ENCODE results near the gene MGAT4C. TPM values are rescaled to one million over a fixed set of nuclear protein-coding genes. Genes with fewer than 3 reads are reported as not detected.

Gene MGAT4C
- total and polyA plus RNA-seq, 2 donors from 2014 or later = 0.16 TPM; not detected in 1

DNA sequence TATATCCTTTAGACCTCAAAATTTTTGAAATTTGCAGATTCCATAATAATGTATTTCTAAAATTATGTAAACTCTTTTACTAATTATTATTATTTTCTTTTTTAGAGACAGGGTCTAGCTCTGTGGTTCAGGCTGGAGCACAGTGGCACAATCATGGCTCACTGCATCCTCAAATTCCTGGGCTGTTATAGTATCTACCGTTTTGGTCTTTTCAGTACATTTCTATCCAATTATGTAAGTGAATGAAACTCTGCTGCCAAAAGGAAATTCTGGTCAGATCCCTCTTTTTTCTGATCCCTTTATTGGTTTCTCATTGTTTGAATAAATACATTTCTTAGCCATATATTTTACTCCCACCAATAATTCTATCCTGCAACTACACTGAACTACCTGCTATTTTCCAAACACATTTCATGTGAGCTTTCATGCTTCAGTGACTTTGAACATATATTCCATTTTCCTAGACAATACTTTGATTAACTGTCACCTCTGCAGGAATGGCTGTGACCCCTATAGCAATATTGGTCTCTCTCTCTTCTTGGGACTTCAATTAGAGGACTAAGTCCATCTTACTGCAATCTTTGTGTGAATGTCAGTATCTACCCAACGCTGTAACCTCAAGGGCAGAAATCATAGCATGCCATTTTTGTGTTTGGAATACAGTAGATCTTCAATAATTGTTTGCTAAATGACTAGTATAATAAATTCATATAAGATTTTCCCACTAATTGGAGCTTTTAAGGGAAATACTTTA, 198.9 kb downstream of the MGAT4C start:
- DNase-seq (no peak), FAIRE-seq (no peak)
- H3K4me1 ChIP-seq (ENCODE audit: control insufficient read depth in 2 of 3, insufficient read depth in 2 of 3, low read depth in 1 of 3, low read length in 3 of 3) = no peaks in the 10 kb centered on the region
- H3K9me3 ChIP-seq (ENCODE audit: control insufficient read depth in 2 of 3, insufficient read depth in 1 of 3, low read length in 3 of 3) = no peaks in the 10 kb centered on the region
- intact Hi-C loops (cut with DNase I) = no loop called here
- H3K4me3 ChIP-seq (ENCODE audit: low read length in 3 of 3) = no peak overlapping the region
- H3K27ac ChIP-seq (ENCODE audit: low read depth in 2 of 2, low read length in 2 of 2) = no peak overlapping the region
- no peaks in the 10 kb centered on the region for H3K27me3 ChIP-seq (ENCODE audit: control insufficient read depth, insufficient read depth, low read length)
- no peak overlapping the region for H3K9ac ChIP-seq (ENCODE audit: low read length in 3 of 3)
- no peaks in the 10 kb centered on the region for H3K36me3 ChIP-seq (ENCODE audit: control insufficient read depth in 2 of 3, insufficient read depth in 3 of 3, low read length in 3 of 3)
- TF ChIP-seq, protein P1, sequence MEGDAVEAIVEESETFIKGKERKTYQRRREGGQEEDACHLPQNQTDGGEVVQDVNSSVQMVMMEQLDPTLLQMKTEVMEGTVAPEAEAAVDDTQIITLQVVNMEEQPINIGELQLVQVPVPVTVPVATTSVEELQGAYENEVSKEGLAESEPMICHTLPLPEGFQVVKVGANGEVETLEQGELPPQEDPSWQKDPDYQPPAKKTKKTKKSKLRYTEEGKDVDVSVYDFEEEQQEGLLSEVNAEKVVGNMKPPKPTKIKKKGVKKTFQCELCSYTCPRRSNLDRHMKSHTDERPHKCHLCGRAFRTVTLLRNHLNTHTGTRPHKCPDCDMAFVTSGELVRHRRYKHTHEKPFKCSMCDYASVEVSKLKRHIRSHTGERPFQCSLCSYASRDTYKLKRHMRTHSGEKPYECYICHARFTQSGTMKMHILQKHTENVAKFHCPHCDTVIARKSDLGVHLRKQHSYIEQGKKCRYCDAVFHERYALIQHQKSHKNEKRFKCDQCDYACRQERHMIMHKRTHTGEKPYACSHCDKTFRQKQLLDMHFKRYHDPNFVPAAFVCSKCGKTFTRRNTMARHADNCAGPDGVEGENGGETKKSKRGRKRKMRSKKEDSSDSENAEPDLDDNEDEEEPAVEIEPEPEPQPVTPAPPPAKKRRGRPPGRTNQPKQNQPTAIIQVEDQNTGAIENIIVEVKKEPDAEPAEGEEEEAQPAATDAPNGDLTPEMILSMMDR (IDR thresholded peaks at IDR 0.05; ENCODE audit: borderline replicate concordance, extremely low read depth, insufficient read depth) = no peak

DNA sequence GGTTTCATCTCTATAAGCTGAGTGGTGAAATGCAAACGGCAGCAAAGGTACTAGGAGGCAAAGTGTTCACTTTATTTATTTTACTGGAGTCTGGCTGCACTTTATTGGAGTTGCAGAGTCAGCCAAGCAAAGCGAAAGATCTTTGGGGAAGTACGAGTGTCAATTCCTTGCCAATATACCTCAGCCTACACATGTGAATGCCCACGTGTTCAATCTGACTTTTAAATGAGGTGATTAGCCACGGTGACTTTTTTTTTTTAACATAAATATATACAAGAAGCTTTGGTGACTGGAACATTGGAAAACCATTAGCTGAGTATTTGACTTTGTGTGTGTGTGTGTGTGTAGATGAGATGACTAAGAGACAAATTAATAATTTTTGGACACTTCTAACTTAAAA, 203.3 kb downstream of the MGAT4C start:
- FAIRE-seq = no peak
- Histone ChIP-seq H3K4me3 (ENCODE audit: low read length in 3 of 3) (no peak overlapping the region), H3K27ac (ENCODE audit: low read depth in 2 of 2, low read length in 2 of 2) (no peak overlapping the region), H3K9ac (ENCODE audit: low read length in 3 of 3) (no peak overlapping the region), H3K9me3 (ENCODE audit: control insufficient read depth in 2 of 3, insufficient read depth in 1 of 3, low read length in 3 of 3) (no peaks in the 10 kb centered on the region), H3K27me3 (ENCODE audit: control insufficient read depth, insufficient read depth, low read length) (no peaks in the 10 kb centered on the region), H3K36me3 (ENCODE audit: control insufficient read depth in 2 of 3, insufficient read depth in 3 of 3, low read length in 3 of 3) (no peaks in the 10 kb centered on the region), H3K4me1 (ENCODE audit: control insufficient read depth in 2 of 3, insufficient read depth in 2 of 3, low read depth in 1 of 3, low read length in 3 of 3) (no peaks in the 10 kb centered on the region)
- intact Hi-C loops (cut with DNase I) = no loop called here
- peak in 1 of 5 donors; percentile 3 for DNase-seq
- TF ChIP-seq, protein P1 (IDR thresholded peaks at IDR 0.05; ENCODE audit: borderline replicate concordance, extremely low read depth, insufficient read depth) = no peak

DNA sequence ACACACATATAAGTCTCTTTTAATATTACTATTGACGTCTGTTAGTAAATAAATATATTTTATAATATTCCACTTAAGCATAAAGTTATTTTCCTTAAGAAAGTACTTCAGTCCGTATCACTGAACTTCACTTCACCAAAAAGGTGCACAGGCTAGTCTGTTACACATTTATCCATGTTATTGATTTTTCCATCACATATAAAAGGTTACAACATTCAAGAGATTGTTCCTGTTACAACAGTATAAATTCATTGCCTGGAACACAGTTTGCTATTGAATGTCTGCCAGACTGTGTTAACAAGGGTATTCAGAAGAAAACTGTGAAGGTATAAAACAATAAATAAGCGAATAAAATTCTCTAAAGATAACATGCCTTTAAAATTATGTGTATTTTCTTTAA, 206.2 kb downstream of the MGAT4C start:
- FAIRE-seq (no peak), DNase-seq (no peak)
- intact Hi-C loops (cut with DNase I) = no loop called here
- no peaks in the 10 kb centered on the region for H3K9me3 ChIP-seq (ENCODE audit: control insufficient read depth in 2 of 3, insufficient read depth in 1 of 3, low read length in 3 of 3)
- no peak overlapping the region for H3K9ac ChIP-seq (ENCODE audit: low read length in 3 of 3)
- no peaks in the 10 kb centered on the region for H3K27me3 ChIP-seq (ENCODE audit: control insufficient read depth, insufficient read depth, low read length)
- no peaks in the 10 kb centered on the region for H3K4me1 ChIP-seq (ENCODE audit: control insufficient read depth in 2 of 3, insufficient read depth in 2 of 3, low read depth in 1 of 3, low read length in 3 of 3)
- H3K4me3 ChIP-seq (ENCODE audit: low read length in 3 of 3) = no peak overlapping the region
- TF ChIP-seq, protein P1 (IDR thresholded peaks at IDR 0.05; ENCODE audit: borderline replicate concordance, extremely low read depth, insufficient read depth) = no peak
- H3K27ac ChIP-seq (ENCODE audit: low read depth in 2 of 2, low read length in 2 of 2) = no peak overlapping the region
- H3K36me3 ChIP-seq (ENCODE audit: control insufficient read depth in 2 of 3, insufficient read depth in 3 of 3, low read length in 3 of 3) = no peaks in the 10 kb centered on the region
